BE2C (cell line): ENCODE data around the gene FAT4.

Experiments used
- DNase-seq: peaks from one replicate; pipeline ENCODE4 v3.0.0-alpha.2; 2020
- H3K27me3 ChIP-seq: fragments of 250-450 bp; sonication (Bioruptor Pico); 2 replicates; pipeline ENCODE4 v1.5.1; 2020; ENCODE audit warnings: mild to moderate bottlenecking
- H3K36me3 ChIP-seq: fragments of 250-450 bp; sonication (Bioruptor Pico); 2 replicates; pipeline ENCODE4 v1.5.1; 2020; ENCODE audit warnings: mild to moderate bottlenecking
- H3K4me1 ChIP-seq: fragments of 250-450 bp; sonication (Bioruptor Pico); 2 replicates; pipeline ENCODE4 v1.5.1; 2020
- H3K4me3 ChIP-seq: 2 replicates; pipeline ENCODE4 v1.5.1; 2011; ENCODE audit warnings: low read depth, low read length
- H3K9me3 ChIP-seq: fragments of 250-450 bp; sonication (Bioruptor Pico); 2 replicates; pipeline ENCODE4 v1.5.1; 2020
- CTCF ChIP-seq: IDR thresholded peaks from 2 replicates; pipeline ENCODE4 v1.5.1; 2012; ENCODE audit warnings: mild to moderate bottlenecking, low read depth, low read length

The FAT4 gene

GRCh38 chr4:125355791-125356190 lies 41.0 kb downstream of the FAT4 start:
- DNase-seq: no peak
- H3K9me3 ChIP-seq: no peaks in the 10 kb centered on the region
- H3K36me3 ChIP-seq: no peaks in the 10 kb centered on the region
- no peaks in the 10 kb centered on the region for H3K27me3 ChIP-seq
- TF ChIP-seq CTCF: no peak
- H3K4me3 ChIP-seq: no peak overlapping the region
- peaks cover 11% of the 10 kb centered on the region for H3K4me1 ChIP-seq

GRCh38 chr4:125357675-125358074 lies 42.9 kb downstream of the FAT4 start:
- peaks cover 11% of the 10 kb centered on the region for H3K4me1 ChIP-seq
- no peak overlapping the region for H3K4me3 ChIP-seq
- TF ChIP-seq CTCF: no peak
- no peaks in the 10 kb centered on the region for H3K36me3 ChIP-seq
- no peaks in the 10 kb centered on the region for H3K27me3 ChIP-seq
- DNase-seq: no peak
- no peaks in the 10 kb centered on the region for H3K9me3 ChIP-seq

GRCh38 chr4:125358453-125358852 lies 43.7 kb downstream of the FAT4 start:
- TF ChIP-seq CTCF: no peak
- Histone ChIP-seq H3K4me3 (no peak overlapping the region), H3K4me1 (peaks cover 11% of the 10 kb centered on the region), H3K27me3 (no peaks in the 10 kb centered on the region), H3K9me3 (no peaks in the 10 kb centered on the region), H3K36me3 (no peaks in the 10 kb centered on the region)
- no peak for DNase-seq

- Histone ChIP-seq H3K9me3 (no peaks in the 10 kb centered on the region), H3K27me3 (no peaks in the 10 kb centered on the region), H3K4me1 (peaks cover 11% of the 10 kb centered on the region), H3K36me3 (no peaks in the 10 kb centered on the region), H3K4me3 (no peak overlapping the region)
- no peak for TF ChIP-seq CTCF
- DNase-seq: no peak
Observed at GRCh38 chr4:125359363-125359762, 44.6 kb downstream of the FAT4 start.

GRCh38 chr4:125359960-125360634 lies 45.3 kb downstream of the FAT4 start:
- Histone ChIP-seq H3K9me3 (no peaks in the 10 kb centered on the region), H3K36me3 (no peaks in the 10 kb centered on the region), H3K4me1 (peaks cover 11% of the 10 kb centered on the region), H3K4me3 (no peak overlapping the region), H3K27me3 (no peaks in the 10 kb centered on the region)
- no peak for TF ChIP-seq CTCF
- DNase-seq: no peak

- H3K4me3 ChIP-seq: no peak overlapping the region
- H3K9me3 ChIP-seq: no peaks in the 10 kb centered on the region
- no peak for TF ChIP-seq CTCF
- DNase-seq: no peak
- no peaks in the 10 kb centered on the region for H3K36me3 ChIP-seq
- H3K4me1 ChIP-seq: peaks cover 11% of the 10 kb centered on the region
- H3K27me3 ChIP-seq: no peaks in the 10 kb centered on the region
Observed at GRCh38 chr4:125360727-125361126, 46.0 kb downstream of the FAT4 start.
